Gastrocnemius medialis (tissue), 4 donors: ENCODE measurements around the gene TRIP12. TPM values are rescaled to one million over a fixed set of nuclear protein-coding genes. Genes with fewer than 3 reads are reported as not detected.

ENCODE experiments used
- ATAC-seq, 2 donors: fragments of 150-250 bp; one replicate each; pipeline ENCODE4 v1.9.1; 2016
- DNase-seq, 2 donors: peaks; one replicate each; pipeline ENCODE4 v3.0.0-alpha.2; 2019
- H3K27ac ChIP-seq, 4 donors: fragments of 200-600 bp; sonication (generic); 1 replicate in 1 of 4; 2 replicates in 3 of 4; pipeline ENCODE4 v1.5.1; 2016 to 2018; ENCODE audit warnings: mild to moderate bottlenecking in 2 of 4, moderate library complexity in 1 of 4
- H3K27me3 ChIP-seq, 3 donors: fragments of 200-600 bp; sonication (generic) in 2 of 3; 1 replicate in 1 of 3; 2 replicates in 2 of 3; pipeline versions ENCODE4 v1.5.1 to v1.6.0; 2016 to 2019; ENCODE audit warnings: mild to moderate bottlenecking in 1 of 3, moderate library complexity in 1 of 3
- H3K36me3 ChIP-seq, 2 donors: fragments of 200-600 bp; sonication (generic) in 1 of 2; one replicate each; pipeline ENCODE4 v1.5.1; 2017 to 2018
- H3K4me1 ChIP-seq, 2 donors: fragments of 200-600 bp; sonication (generic) in 1 of 2; one replicate each; pipeline ENCODE4 v1.5.1; 2016 to 2017; ENCODE audit warnings: mild to moderate bottlenecking in 2 of 2
- H3K4me3 ChIP-seq, 4 donors: fragments of 200-600 bp; sonication (generic) in 3 of 4; 1 replicate in 1 of 4; 2 replicates in 3 of 4; pipeline ENCODE4 v1.5.1; 2016 to 2019; ENCODE audit warnings: mild to moderate bottlenecking in 2 of 4
- H3K9me3 ChIP-seq, 3 donors: fragments of 200-600 bp; sonication (generic) in 2 of 3; 1 replicate in 1 of 3; 2 replicates in 2 of 3; pipeline ENCODE4 v1.5.1; 2016 to 2019
- CTCF ChIP-seq, 5 experiments: fragments of 450-650 bp in 3 of 5; fragments of 200-600 bp in 2 of 5; sonication (generic) in 2 of 5; IDR thresholded peaks in 4 of 5; conservative IDR thresholded peaks in 1 of 5; 1 replicate in 4 of 5; 2 replicates in 1 of 5; pipeline ENCODE4 v1.5.1; 2016 to 2019; ENCODE audit warnings: antibody characterized with exemption in 5 of 5, mild to moderate bottlenecking in 3 of 5, moderate library complexity in 3 of 5
- POLR2A ChIP-seq, 2 donors: fragments of 450-650 bp; IDR thresholded peaks; one replicate each; pipeline ENCODE4 v1.6.1; 2017; ENCODE audit warnings: antibody characterized with exemption in 2 of 2, mild to moderate bottlenecking in 2 of 2, moderate library complexity in 2 of 2
- in situ Hi-C, 4 donors: fragments of 200-750 bp; cut with MboI; loops; one replicate each; pipeline versions ENCODE4 v1.15.0 to v1.8.0; 2017; ENCODE audit warnings: low sequenced_read_pairs in 4 of 4
- intact Hi-C: fragments of 100-400 bp; cut with DNase I; formaldehyde crosslinking; loops from one replicate; pipeline ENCODE4 v1.15.1; 2023; ENCODE audit warnings: low total_unique reads
- total RNA-seq, 4 donors: library from RNA; depleted of rRNA; stranded (reverse); fragments of >200 nt; gene quantifications; one replicate each; pipeline versions ENCODE4 v1.1.0 to v1.2.3, GENCODE V29; 2016

Gene TRIP12
- total RNA-seq, 4 donors from 2014 or later = 122 to 152 (median 141) TPM

- DNase-seq = no peak
- Histone ChIP-seq H3K4me3 (no peak overlapping the region), H3K9me3 (no peaks in the 10 kb centered on the region), H3K27ac (no peak overlapping the region), H3K27me3 (peaks cover 0 to 3% (median 0%) of the 10 kb centered on the region in 3 donors), H3K36me3 (no peaks in the 10 kb centered on the region), H3K4me1 (no peaks in the 10 kb centered on the region)
- no peak for ATAC-seq
- intact Hi-C loops = no loop called here
- TF ChIP-seq CTCF (IDR thresholded peaks at IDR 0.05 in 4 of 5, conservative IDR thresholded peaks at IDR 0.05 in 1 of 5) = no peak
- no peak for TF ChIP-seq POLR2A (IDR thresholded peaks at IDR 0.05)
- in situ Hi-C loops = no loop called here
These were observed 181.5 kb downstream of the TRIP12 start for GRCh38 chr2:229740279-229740678.

- DNase-seq (no peak), ATAC-seq (no peak)
- H3K4me1 ChIP-seq = no peaks in the 10 kb centered on the region
- H3K27me3 ChIP-seq = no peaks in the 10 kb centered on the region
- H3K9me3 ChIP-seq = no peaks in the 10 kb centered on the region
- no peaks in the 10 kb centered on the region for H3K36me3 ChIP-seq
- no peak overlapping the region for H3K27ac ChIP-seq
- in situ Hi-C loops = no loop called here
- TF ChIP-seq POLR2A (IDR thresholded peaks at IDR 0.05) (no peak), CTCF (IDR thresholded peaks at IDR 0.05 in 4 of 5, conservative IDR thresholded peaks at IDR 0.05 in 1 of 5) (no peak)
- H3K4me3 ChIP-seq = no peak overlapping the region
- intact Hi-C loops = no loop called here
These were observed 183.7 kb downstream of the TRIP12 start for GRCh38 chr2:229738024-229738625.

- H3K4me3 ChIP-seq = no peak overlapping the region
- intact Hi-C loops = no loop called here
- DNase-seq = no peak
These were observed 187.4 kb downstream of the TRIP12 start for GRCh38 chr2:229734410-229734809.

GRCh38 chr2:229733611-229734245, 188.1 kb downstream of the TRIP12 start:
- in situ Hi-C loops = no loop called here
- no peaks in the 10 kb centered on the region for H3K27me3 ChIP-seq
- H3K9me3 ChIP-seq = no peaks in the 10 kb centered on the region
- no peak overlapping the region for H3K27ac ChIP-seq
- TF ChIP-seq POLR2A (IDR thresholded peaks at IDR 0.05) (no peak), CTCF (IDR thresholded peaks at IDR 0.05 in 4 of 5, conservative IDR thresholded peaks at IDR 0.05 in 1 of 5) (no peak)
- intact Hi-C loops = no loop called here
- no peak overlapping the region for H3K4me3 ChIP-seq
- no peaks in the 10 kb centered on the region for H3K4me1 ChIP-seq
- no peaks in the 10 kb centered on the region for H3K36me3 ChIP-seq
- ATAC-seq = no peak
- DNase-seq = no peak

More at GRCh38 chr2:229734410-229734809, 187.4 kb downstream of the TRIP12 start:
- Histone ChIP-seq H3K27me3 (no peaks in the 10 kb centered on the region), H3K36me3 (no peaks in the 10 kb centered on the region), H3K9me3 (no peaks in the 10 kb centered on the region), H3K4me1 (no peaks in the 10 kb centered on the region), H3K27ac (no peak overlapping the region)
- in situ Hi-C loops = no loop called here
- no peak for ATAC-seq
- TF ChIP-seq POLR2A (IDR thresholded peaks at IDR 0.05) = no peak
- TF ChIP-seq CTCF (IDR thresholded peaks at IDR 0.05 in 4 of 5, conservative IDR thresholded peaks at IDR 0.05 in 1 of 5) = no peak
